Fibroblast of upper back skin (primary cell): ENCODE results near the gene DRAXIN.

ENCODE experiments used
- DNase-seq: peaks from one replicate; pipeline ENCODE4 v3.0.0-alpha.2; 2013

The DRAXIN gene, protein sequence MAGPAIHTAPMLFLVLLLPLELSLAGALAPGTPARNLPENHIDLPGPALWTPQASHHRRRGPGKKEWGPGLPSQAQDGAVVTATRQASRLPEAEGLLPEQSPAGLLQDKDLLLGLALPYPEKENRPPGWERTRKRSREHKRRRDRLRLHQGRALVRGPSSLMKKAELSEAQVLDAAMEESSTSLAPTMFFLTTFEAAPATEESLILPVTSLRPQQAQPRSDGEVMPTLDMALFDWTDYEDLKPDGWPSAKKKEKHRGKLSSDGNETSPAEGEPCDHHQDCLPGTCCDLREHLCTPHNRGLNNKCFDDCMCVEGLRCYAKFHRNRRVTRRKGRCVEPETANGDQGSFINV

DNA sequence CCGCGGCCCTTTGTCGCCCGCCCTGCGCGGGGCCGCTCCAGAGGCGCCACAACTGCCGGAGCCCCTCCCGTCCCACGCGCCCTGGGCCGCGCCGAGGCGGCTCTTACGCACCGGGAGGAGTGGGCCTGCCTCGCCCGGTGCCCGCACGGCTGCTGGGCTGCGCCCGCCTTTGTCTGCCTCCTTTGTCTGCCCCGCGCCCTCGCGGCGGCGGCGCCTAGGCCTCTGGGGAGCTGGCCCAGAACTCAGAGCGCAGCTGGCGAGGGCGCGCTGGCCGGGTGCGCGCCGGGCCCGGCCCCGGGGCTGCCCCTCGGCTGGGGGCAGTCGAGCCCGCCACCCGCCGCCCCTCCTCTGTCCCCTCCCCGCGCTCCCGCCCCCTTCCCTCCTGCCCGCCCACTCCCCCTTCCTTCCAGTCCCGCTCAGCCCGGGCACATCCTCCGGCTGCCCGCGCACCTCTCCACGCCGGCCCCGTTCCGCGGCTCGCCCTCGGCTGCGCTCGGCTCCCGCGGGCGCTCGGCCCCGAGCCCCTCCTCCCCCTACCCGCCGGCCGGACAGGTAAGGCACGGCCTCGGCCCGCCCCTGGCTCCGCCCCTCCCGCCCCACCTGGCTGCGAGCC is at the start of gene DRAXIN:
Gene DRAXIN (plus strand): TSS at position 409 of the 613 bp plus-strand sequence. CDS start 14,549 bp downstream, outside the sequence.
- no peak for DNase-seq

DNA sequence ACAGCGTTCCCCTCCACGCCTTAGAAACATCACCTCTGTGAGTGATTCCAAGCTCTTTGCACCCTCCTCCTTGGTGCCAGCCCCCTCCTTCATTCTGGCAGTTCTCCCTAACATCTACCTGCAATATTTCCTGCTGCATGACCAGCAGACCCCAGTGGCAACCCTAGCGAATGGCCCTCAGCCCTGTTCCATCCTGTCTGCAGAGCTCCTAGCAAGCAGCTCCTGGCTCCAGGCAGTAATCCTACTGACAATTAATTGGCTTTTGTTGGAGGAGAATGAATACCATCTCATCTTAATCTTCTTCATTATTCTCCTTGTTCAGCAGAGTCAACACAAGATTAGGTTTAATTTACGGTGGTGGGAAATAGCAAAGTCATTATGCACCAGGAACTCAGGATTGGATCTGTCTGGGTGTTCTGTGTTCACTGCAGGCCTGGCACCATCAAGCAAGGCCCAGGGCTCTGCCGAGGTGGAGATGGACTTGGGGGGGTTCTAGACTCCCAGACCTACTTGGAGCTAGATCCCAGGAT is 49.7 kb upstream of the DRAXIN start:
- no peak for DNase-seq

GRCh38 chr1:11642418-11643017 is 49.0 kb upstream of the DRAXIN start:
- DNase-seq, result peak; percentile 50

- DNase-seq, result no peak
Measured at GRCh38 chr1:11643782-11644181, 47.7 kb upstream of the DRAXIN start.

DNA sequence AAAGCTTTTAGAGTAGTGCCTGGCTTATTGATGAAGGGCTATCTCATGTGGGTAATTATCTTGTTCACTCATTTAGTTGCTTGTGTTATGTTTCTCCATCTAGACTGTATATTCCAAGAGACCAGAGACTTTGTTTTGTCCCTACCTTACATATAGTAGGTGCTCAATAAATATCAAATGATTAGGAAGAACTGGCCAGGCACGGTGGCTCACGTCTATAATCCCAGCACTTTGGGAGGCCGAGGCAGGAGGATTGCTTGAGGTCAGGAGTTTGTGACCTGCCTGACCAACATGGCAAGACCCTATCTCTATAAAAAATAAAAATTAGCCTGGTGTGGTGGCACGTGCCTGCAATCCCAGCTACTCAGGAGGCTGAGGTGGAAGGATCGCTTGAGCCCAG is 46.2 kb upstream of the DRAXIN start:
- no peak for DNase-seq

DNA sequence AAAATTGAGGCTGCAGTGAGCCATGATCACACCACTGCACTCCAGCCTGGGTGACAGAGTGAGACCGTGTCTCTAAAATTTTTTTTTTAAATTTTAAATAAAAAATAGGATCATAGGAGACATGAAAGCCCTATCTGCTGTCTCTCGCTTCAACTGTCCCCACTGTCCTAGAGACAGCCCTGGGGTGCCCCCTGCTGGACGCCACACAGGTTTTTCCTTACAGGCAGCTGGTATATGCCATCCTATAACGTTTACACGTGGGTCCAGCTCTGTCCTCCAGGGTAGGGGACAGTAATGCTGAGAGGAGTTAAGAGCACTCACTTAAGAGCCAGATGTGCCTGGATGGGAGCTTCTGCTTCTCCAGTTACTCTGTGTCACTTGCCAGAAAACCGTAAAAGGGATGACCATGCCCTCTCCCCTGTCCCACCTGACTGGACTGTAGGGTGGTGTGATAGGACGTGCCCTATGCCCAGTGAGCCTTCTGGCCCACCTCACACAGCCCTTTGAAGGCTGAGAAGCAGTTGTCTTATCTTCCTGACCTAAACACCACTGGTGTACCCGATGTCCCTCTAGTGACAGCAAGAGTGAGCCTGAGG is 45.7 kb upstream of the DRAXIN start:
- DNase-seq, result peak; percentile 61

GRCh38 chr1:11646317-11646716 is 45.2 kb upstream of the DRAXIN start:
- DNase-seq, result no peak

DNA sequence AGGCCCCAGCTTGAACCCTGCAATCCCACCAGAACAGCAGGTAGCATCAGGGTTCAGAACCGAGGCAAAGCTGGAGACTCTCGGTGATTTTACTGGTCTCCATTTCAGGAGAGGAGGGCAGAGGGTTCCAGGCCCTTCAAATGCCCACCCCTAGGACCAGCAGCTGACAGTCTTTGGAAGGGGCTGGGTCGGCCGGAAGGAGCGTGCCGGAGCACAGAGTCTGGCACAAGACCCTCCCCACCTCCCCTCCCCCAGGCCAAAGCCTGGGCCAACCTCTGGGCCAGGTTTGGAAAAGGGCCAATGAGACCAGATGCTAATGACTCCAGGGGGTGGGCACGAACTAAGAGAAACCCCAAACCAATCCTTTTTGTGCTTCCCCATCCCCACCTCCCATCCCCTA is 44.2 kb upstream of the DRAXIN start:
- no peak for DNase-seq

GRCh38 chr1:11648039-11648438 is 43.5 kb upstream of the DRAXIN start:
- no peak for DNase-seq

DNA sequence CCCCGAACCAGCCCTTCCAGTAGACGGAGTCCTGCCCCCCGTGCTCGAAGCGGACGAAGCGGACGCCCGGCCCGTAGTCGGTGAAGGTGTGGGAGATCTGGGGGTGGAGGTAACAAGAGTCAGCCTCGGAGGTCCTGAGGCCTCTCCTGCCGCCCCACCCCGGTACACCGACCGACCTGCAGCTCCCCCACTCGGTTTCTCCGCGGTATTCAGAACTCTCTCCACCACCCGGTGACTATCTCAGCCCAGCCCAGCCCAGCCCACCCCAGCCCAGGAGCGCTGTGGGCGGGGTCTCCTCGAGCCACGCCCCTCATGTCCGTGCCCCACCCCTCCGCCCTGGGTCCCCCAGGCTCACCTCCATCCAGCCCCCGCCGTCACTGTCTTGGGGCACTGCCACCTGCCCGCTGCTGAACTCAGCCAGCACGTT is 42.8 kb upstream of the DRAXIN start:
- no peak for DNase-seq

- no peak for DNase-seq
Measured at GRCh38 chr1:11649237-11649623, 42.3 kb upstream of the DRAXIN start.

- no peak for DNase-seq
Measured at GRCh38 chr1:11649624-11650330, 41.7 kb upstream of the DRAXIN start.

DNA sequence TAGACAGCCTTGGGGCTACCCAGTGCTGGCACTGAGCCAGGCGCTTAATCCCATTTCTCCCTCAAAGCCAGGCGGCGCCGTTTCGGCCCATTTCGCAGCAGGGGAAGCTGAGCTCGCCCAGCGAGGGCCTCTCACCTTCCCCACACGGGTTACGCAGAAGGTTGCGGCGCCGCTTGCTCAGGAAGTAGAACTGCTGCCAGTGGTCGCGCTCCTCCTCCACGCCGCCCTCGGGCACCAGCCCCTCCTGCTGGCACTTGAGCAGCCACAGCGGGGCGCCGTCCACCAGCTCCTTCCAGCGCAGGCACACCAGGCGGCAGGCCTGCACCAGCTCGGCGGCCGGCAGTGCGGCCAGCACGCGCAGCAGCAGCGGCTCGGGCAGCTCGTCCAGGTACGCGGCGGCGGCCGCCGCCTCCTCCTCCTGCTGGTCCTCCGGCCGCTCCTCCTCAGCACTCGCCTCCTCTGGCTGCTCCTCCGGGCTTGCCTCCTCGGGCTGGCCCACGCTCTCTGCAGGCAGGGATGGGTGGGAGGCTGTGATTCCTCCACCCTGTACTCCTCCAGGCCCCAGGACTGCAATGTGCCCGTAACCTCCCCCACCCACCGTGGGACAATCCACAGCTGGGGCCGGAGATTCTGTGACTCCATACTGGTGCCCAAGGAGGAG is 41.0 kb upstream of the DRAXIN start:
- DNase-seq, result peak; percentile 45

- DNase-seq, result no peak
Measured at GRCh38 chr1:11651017-11651416, 40.5 kb upstream of the DRAXIN start.

- no peak for DNase-seq
Measured at GRCh38 chr1:11652203-11652780, 39.2 kb upstream of the DRAXIN start.

GRCh38 chr1:11653101-11653860 is 38.2 kb upstream of the DRAXIN start:
- peak; percentile 32 for DNase-seq

DNA sequence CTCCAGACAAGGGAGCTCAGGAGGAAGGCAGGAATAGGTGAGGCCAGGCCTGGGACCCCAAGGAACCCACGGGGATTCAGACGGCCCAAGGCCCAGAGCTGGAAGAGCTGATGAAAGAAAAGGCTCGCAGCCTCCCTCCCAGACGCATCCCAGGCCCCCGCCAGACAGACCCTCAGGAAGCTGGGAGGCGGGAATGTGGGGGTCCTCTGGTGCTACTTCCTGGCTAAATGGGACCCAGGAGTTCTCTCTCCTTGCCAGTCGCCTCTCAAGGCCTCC is 37.7 kb upstream of the DRAXIN start:
- no peak for DNase-seq

DNA sequence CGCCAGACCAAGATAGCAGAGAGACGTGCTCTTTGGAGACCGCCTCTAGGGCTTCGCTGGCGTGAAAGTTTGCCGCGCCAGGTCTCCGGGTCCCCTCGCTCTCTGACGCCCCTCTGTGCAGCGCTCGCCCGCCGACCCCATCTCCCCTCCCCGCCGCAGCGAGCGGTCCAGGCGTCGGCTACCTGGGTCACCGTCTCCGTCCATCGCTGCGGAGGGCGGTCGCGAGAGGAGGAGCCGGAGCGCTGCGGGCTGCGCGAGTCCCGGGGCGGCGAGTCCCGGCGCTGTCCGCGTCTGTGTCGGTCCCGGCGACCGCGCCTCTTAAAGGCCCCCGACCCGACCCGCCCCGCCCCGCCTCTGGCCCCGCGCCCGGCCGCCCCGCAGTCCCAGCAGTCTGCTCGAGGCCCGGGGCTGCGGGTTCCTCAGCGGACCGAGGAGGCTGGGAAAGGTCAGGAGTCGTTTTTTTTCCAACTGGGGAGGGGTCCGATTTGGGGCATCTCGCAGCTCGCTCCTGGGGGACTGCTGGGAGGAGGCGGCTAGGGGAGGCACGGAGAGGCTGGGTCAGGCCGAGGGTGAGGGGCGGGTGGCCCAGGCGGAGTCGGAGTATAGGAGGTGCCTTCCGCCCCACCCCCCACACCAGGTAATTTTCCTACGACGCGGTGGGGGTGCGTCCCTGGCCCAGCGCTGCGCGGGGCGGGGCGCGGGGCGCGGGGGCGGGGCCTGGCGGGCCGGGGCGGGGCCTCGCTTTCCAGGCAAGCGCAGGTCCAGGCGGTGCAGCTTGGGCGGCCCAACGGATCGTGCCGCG is 37.2 kb upstream of the DRAXIN start, which contains the start of the genes FBXO2 and FBXO44:
Gene FBXO2 (minus strand): TSS at position 293 of the 802 bp plus-strand sequence. CDS start 89 bp downstream, at position 204.
Gene FBXO44 (plus strand): TSS at position 741 of the 802 bp plus-strand sequence. CDS start 959 bp downstream, outside the sequence.
- no peak for DNase-seq

DNA sequence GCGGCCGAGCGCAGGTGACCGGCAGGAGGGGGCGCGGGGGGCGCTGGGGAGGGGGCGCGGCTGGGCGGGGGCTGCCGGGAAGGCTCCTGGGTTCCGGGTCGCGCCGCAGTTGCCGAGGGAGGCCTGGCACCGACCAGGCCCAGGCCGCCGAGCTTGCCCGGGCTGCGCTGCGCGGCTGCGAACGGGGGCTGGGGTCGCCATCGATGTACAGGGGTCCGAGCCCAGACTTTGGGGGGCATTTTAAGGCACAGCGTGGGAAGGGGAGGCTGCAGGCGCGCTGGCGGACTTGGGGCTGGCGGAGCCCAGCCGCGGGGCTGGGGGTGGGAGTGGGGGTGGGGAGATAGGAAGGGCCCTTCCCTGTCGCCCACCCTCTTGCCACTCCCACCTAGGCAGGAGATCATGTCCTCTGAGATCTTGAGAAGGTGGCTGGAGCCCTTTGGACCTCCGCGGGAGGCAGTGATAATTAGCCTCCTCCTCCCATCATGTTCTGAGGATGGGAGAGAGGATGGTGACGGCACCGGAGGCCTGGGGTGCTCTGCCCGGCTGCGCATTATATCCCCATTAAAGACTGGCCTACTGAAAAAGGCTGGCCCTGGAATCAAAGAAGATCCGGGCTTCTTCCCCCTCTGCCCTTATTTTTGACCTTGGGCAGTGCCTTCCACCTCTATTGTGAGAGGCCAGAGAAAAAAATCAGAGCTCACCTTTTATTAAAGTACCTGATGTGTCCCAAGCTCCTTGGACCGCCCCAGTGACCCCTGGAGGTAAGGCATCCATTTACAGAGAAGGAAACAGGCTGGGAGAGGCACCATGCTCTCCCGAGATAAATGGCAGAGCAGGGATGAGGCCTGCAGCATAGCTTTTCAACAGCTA is 36.3 kb upstream of the DRAXIN start:
- no peak for DNase-seq
